HCT116 (cell line): ENCODE measurements around the gene ACRBP.

Experiments
- CTCF ChIP-seq, 3 experiments: fragments of 200-600 bp in 1 of 3; sonication (generic) in 1 of 3; IDR thresholded peaks in 2 of 3; conservative IDR thresholded peaks in 1 of 3; 2 replicates each; pipeline ENCODE4 v1.5.1; 2012 to 2017; ENCODE audit warnings: low read depth in 2 of 3, low read length in 2 of 3, antibody characterized with exemption in 1 of 3, borderline replicate concordance in 1 of 3, control low read depth in 1 of 3, mild to moderate bottlenecking in 1 of 3, mixed read lengths in 1 of 3, mixed run types in 1 of 3, moderate library complexity in 1 of 3; ENCODE audit not compliant: insufficient read depth in 1 of 3
- EZH2 ChIP-seq: fragments of 200-600 bp; sonication (generic); IDR thresholded peaks from 2 replicates; pipeline ENCODE4 v1.6.1; 2017; ENCODE audit warnings: antibody characterized with exemption, mixed run types
- MAX ChIP-seq: IDR thresholded peaks from 2 replicates; pipeline ENCODE4 v1.6.1; 2012
- POLR2A ChIP-seq: IDR thresholded peaks from 2 replicates; pipeline ENCODE4 v1.7.0; 2011; ENCODE audit warnings: borderline replicate concordance; ENCODE audit not compliant: insufficient read depth, insufficient read length; ENCODE audit errors: extremely low read depth
- POLR2AphosphoS5 ChIP-seq: IDR thresholded peaks from 2 replicates; pipeline ENCODE4 v1.6.1; 2011; ENCODE audit warnings: mild to moderate bottlenecking, low read depth, low read length, moderate library complexity
- SP1 ChIP-seq: IDR thresholded peaks from 2 replicates; pipeline ENCODE4 v1.6.1; 2012; ENCODE audit warnings: low read depth
- ZBTB33 ChIP-seq: IDR thresholded peaks from 2 replicates; pipeline ENCODE4 v1.6.1; 2011; ENCODE audit warnings: mild to moderate bottlenecking, low read length, moderate library complexity; ENCODE audit not compliant: insufficient replicate concordance; ENCODE audit errors: extremely low read depth

- peak in 1 of 3 experiments; percentile 13; a peak in 1 of 6 replicates for TF ChIP-seq CTCF (IDR thresholded peaks at IDR 0.05 in 2 of 3, conservative IDR thresholded peaks at IDR 0.05 in 1 of 3; ENCODE audit: borderline replicate concordance in 1 of 3, insufficient read depth in 1 of 3, low read depth in 2 of 3, low read length in 2 of 3)
- TF ChIP-seq EZH2, result no peak
- TF ChIP-seq SP1, result peak; percentile 84
- TF ChIP-seq ZBTB33, result peak; percentile 73
- peak; percentile 62 for TF ChIP-seq POLR2A
- peak; percentile 92 for TF ChIP-seq MAX
- TF ChIP-seq POLR2AphosphoS5, result peak; percentile 93
Measured at GRCh38 chr12:6688999-6689882, 42.0 kb upstream of the ACRBP start, which contains the start of gene ZNF384.
